Prostate gland (tissue), 2 donors: ENCODE results near the gene HPS5.

ENCODE experiments used
- POLR2AphosphoS5 ChIP-seq: sonication (generic); formaldehyde crosslinking; IDR thresholded peaks from one replicate; pipeline ENCODE4 v1.6.1; 2017; ENCODE audit warnings: antibody characterized with exemption
- TF ChIP-seq, protein P1 (sequence below), 4 experiments: fragments of 200-600 bp in 2 of 4; fragments of 450-650 bp in 2 of 4; sonication (generic) in 2 of 4; IDR thresholded peaks; 1 replicate in 3 of 4; 2 replicates in 1 of 4; pipeline ENCODE4 v1.5.1; 2016 to 2019; ENCODE audit warnings: antibody characterized with exemption in 4 of 4, mild to moderate bottlenecking in 2 of 4, moderate library complexity in 2 of 4

DNA sequence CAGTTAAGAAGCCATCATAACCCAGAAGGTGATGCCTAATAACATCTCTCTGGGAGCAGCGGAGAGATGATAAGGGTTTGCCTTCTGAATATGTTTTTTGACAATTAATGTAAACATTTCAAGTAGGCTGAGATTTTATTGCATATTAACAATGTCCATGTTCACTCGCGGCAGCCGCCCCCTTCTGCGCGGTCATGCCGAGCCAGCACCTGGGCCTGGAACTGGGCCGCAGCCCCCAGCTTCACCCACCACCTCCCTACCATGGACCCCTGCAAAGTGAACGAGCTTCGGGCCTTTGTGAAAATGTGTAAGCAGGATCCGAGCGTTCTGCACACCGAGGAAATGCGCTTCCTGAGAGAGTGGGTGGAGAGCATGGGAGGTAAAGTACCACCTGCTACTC, 60.2 kb downstream of the HPS5 start:
- TF ChIP-seq, protein P1, sequence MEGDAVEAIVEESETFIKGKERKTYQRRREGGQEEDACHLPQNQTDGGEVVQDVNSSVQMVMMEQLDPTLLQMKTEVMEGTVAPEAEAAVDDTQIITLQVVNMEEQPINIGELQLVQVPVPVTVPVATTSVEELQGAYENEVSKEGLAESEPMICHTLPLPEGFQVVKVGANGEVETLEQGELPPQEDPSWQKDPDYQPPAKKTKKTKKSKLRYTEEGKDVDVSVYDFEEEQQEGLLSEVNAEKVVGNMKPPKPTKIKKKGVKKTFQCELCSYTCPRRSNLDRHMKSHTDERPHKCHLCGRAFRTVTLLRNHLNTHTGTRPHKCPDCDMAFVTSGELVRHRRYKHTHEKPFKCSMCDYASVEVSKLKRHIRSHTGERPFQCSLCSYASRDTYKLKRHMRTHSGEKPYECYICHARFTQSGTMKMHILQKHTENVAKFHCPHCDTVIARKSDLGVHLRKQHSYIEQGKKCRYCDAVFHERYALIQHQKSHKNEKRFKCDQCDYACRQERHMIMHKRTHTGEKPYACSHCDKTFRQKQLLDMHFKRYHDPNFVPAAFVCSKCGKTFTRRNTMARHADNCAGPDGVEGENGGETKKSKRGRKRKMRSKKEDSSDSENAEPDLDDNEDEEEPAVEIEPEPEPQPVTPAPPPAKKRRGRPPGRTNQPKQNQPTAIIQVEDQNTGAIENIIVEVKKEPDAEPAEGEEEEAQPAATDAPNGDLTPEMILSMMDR (IDR thresholded peaks at IDR 0.05), result no peak
- no peak for TF ChIP-seq POLR2AphosphoS5
